Immature natural killer cell (primary cell): ENCODE measurements around the gene RDX. TPM values are rescaled to one million over a fixed set of nuclear protein-coding genes. Genes with fewer than 3 reads are reported as not detected.
"Not testable (repeated sequence)": the region's sequence is repeated elsewhere in the genome, so short reads cannot be mapped to it uniquely, and the experiment has no call there.

Source experiments
- DNase-seq, 3 donors: peaks; one replicate each; pipeline ENCODE4 v3.0.0; 2022; ENCODE audit warnings: mixed read lengths in 1 of 3
- H3K27ac Mint-ChIP-seq, 6 donors: one replicate each; pipeline ENCODE4 v1.8.0; 2020; ENCODE audit warnings: mixed read lengths in 6 of 6, mild to moderate bottlenecking in 5 of 6, inconsistent platforms in 4 of 6, moderate library complexity in 3 of 6
- H3K27me3 Mint-ChIP-seq, 3 donors: one replicate each; pipeline ENCODE4 v1.8.0; 2020 to 2021; ENCODE audit warnings: low read depth in 3 of 3, mild to moderate bottlenecking in 3 of 3, mixed read lengths in 3 of 3, moderate library complexity in 3 of 3, inconsistent platforms in 1 of 3
- H3K36me3 Mint-ChIP-seq, 3 donors: one replicate each; pipeline ENCODE4 v1.8.0; 2020; ENCODE audit warnings: mixed read lengths in 3 of 3, inconsistent platforms in 2 of 3, mild to moderate bottlenecking in 2 of 3
- H3K4me1 Mint-ChIP-seq, 2 donors: one replicate each; pipeline ENCODE4 v1.8.0; 2020; ENCODE audit warnings: inconsistent platforms in 2 of 2, mild to moderate bottlenecking in 2 of 2, mixed read lengths in 2 of 2, moderate library complexity in 1 of 2
- H3K4me3 Mint-ChIP-seq, 5 donors: one replicate each; pipeline ENCODE4 v1.8.0; 2020; ENCODE audit warnings: mild to moderate bottlenecking in 5 of 5, mixed read lengths in 5 of 5, inconsistent platforms in 3 of 5, moderate library complexity in 3 of 5
- H3K9me3 Mint-ChIP-seq, 6 donors: one replicate each; pipeline ENCODE4 v1.8.0; 2020; ENCODE audit warnings: mild to moderate bottlenecking in 6 of 6, mixed read lengths in 6 of 6, inconsistent platforms in 4 of 6, moderate library complexity in 3 of 6
- polyA plus RNA-seq, 3 donors: library from polyadenylated mRNA; unstranded; fragments of 300-500 nt; fragmentation: Illumina TruSeq; gene quantifications; one replicate each; pipeline ENCODE4 v1.2.3, GENCODE V29; 2021

The RDX gene
- polyA plus RNA-seq, 3 donors from 2014 or later = 13.0 to 28.5 (median 21.9) TPM

GRCh38 chr11:110196884-110197420, 99.5 kb downstream of the RDX start:
- no peak for DNase-seq
- Mint-ChIP-seq H3K9me3 (no peaks in the 10 kb centered on the region), H3K4me3 (no peak overlapping the region), H3K27ac (no peak overlapping the region), H3K27me3 (peaks cover 2 to 4% (median 3%) of the 10 kb centered on the region in 3 donors), H3K4me1 (peaks cover 6 to 10% of the 10 kb centered on the region in 2 donors), H3K36me3 (no peaks in the 10 kb centered on the region)

DNA sequence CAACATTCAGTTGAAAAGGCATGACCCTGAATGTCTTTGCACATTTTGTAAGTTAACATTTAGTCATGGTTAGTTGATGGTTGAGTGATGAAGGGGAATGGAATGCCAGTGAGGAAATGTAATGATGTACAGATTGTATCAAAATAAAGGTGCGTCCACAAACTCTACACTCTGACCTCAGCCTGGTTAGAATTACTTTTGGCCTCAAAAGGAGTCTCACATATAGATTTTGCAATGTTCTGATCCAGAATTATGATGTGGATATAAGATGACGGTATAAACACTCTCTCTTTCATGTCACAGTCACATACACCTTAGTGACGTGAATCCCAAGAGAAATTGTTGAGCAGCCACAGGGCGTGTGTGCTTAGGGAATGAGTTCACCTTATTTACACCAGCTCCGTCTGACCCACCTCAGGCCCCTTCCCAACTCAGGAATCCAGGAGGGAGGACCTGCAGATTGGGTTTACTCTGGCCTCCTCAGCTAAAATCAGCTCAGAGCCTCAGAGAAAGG, 100.1 kb downstream of the RDX start:
- Mint-ChIP-seq H3K27me3 (peaks cover under 1 to 5% (median 3%) of the 10 kb centered on the region in 3 donors), H3K9me3 (no peaks in the 10 kb centered on the region)

DNA sequence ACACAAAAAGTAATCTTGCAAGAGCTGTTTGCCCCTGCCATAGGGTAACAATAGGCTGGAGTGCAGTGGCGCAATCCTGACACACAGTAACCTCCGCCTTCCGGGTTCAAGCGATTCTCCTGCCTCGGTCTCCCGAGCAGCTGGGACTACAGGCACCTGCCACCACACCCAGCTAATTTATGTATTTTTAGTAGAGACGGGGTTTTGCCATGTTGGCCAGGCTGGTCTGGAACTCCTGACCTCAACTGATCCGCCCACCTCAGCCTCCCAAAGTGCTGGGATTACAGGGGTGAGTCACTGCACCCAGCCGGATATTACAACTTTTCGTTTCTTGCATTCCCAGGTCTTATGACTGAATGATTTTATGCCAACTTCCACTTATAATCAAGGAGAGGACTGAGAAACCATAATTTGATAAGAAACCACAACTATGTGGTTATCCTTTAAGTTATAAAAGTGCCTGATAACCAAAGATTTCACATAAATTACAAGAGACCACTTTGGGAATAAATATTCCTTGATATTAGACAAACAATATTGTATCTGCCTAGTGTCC, 102.1 kb downstream of the RDX start:
- H3K9me3 Mint-ChIP-seq, H3K4me3 Mint-ChIP-seq, H3K27ac Mint-ChIP-seq, H3K27me3 Mint-ChIP-seq, DNase-seq, H3K4me1 Mint-ChIP-seq, H3K36me3 Mint-ChIP-seq: not testable (repeated sequence)

More for the DNA sequence above, 100.1 kb downstream of the RDX start:
- Mint-ChIP-seq H3K4me3 (no peak overlapping the region), H3K4me1 (peaks cover 6 to 10% of the 10 kb centered on the region in 2 donors), H3K36me3 (no peaks in the 10 kb centered on the region), H3K27ac (no peak overlapping the region)
- no peak for DNase-seq

DNA sequence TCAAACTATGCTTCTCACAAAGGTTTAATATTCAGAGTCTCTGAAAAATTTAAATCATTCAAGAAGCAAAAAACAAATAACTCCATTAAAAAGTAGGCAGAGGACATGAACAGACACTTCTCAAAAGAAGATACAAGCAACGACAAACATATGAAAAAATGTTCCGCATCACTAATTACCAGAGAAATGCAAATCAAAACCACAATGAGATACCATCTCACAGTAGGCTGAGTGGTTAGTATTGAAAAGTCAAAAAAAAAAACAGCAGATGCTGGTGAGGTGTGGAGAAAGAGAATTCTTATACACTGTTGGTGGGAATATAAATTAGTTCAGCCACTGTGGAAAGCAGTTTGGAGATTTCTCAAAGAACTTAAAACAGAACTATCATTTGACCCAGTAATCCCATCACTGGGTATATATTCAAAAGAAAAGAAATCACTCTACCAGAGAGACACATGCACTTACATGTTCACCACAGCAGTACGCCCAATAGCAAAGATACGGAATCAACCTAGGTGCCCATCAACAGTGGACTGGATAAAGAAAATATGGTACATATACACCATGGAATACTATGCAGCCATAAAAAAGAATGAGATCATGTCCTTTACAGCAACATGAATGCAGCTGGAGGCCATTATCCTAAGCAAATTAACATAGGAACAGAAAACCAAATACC, 103.7 kb downstream of the RDX start:
- not testable (repeated sequence) for H3K36me3 Mint-ChIP-seq, H3K27me3 Mint-ChIP-seq, H3K4me3 Mint-ChIP-seq, DNase-seq, H3K9me3 Mint-ChIP-seq, H3K27ac Mint-ChIP-seq, H3K4me1 Mint-ChIP-seq

DNA sequence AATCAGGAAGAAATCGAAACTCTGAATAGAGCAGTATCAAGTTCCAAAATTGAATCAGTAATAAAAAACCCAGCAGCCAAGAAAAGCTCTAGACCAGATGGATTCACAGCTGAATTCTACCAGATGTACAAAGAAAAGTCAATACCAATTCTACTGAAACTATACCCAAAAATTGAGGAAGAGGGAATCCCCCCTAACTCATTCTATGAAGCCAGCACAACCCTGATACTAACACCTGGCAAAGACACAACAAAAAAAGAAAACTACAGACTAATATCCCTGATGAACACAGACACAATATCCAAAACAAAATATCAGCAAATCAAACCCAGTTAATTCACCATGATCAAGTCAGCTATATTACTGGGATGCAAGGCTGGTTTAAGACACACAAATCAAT, 105.5 kb downstream of the RDX start:
- Mint-ChIP-seq H3K9me3 (no peaks in the 10 kb centered on the region), H3K27ac (no peak overlapping the region), H3K4me1 (peaks cover 6 to 10% of the 10 kb centered on the region in 2 donors), H3K36me3 (no peaks in the 10 kb centered on the region), H3K4me3 (no peak overlapping the region), H3K27me3 (peaks cover 3 to 6% (median 4%) of the 10 kb centered on the region in 3 donors)
- no peak for DNase-seq

DNA sequence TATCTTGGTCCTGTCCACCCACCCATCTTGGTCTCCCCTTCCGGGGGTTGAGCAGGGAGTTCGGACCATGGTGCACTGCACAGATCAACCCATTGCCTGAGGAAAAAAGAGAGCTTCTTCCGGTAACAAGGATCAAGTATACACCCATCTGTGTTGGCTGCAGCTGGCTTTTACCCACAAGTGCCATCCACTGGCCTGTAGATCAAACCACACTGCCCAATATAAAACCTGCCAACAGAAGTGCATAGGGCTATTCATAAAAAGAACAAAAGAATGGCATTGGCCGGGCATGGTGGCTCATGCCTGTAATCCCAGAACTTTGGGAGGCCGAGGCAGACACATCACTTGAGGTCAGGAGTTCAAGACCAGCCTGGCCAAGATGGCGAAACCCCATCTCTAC, 108.7 kb downstream of the RDX start:
- Mint-ChIP-seq H3K9me3 (no peaks in the 10 kb centered on the region), H3K27ac (no peak overlapping the region), H3K27me3 (peaks cover 3 to 5% (median 4%) of the 10 kb centered on the region in 3 donors), H3K4me3 (no peak overlapping the region), H3K4me1 (peaks cover 5 to 7% of the 10 kb centered on the region in 2 donors), H3K36me3 (no peaks in the 10 kb centered on the region)
- no peak for DNase-seq

- Mint-ChIP-seq H3K27ac (no peak overlapping the region), H3K36me3 (no peaks in the 10 kb centered on the region), H3K9me3 (no peaks in the 10 kb centered on the region), H3K4me3 (no peak overlapping the region), H3K4me1 (no peaks in the 10 kb centered on the region), H3K27me3 (peaks cover 1 to 5% (median 4%) of the 10 kb centered on the region in 3 donors)
- no peak for DNase-seq
Observed at GRCh38 chr11:110186867-110187266, 109.5 kb downstream of the RDX start.

DNA sequence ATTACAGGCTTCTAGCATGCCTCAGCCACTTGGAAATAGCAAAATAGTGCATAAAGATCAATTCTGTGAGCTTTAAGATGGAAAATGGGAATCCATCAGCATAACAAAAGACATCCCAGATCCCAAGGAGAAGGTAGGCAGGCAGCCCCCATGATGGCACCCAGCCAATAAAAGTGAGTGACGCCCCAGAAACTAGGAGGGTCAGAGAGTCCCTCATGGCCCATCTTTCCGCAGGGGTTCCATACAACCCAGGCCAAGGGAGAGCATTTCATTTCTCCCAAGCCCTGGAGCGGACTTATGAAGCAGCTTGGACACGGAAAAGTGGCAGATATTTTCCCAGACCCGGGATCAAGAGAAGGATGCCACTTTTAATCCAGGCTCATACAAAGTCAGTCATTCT, 110.0 kb downstream of the RDX start:
- Mint-ChIP-seq H3K36me3 (no peaks in the 10 kb centered on the region), H3K27ac (no peak overlapping the region), H3K27me3 (peaks cover 0 to 5% (median 4%) of the 10 kb centered on the region in 3 donors), H3K4me3 (no peak overlapping the region), H3K4me1 (no peaks in the 10 kb centered on the region), H3K9me3 (no peaks in the 10 kb centered on the region)
- no peak for DNase-seq

- H3K4me3 Mint-ChIP-seq = no peak overlapping the region
- H3K27ac Mint-ChIP-seq = no peak overlapping the region
- H3K36me3 Mint-ChIP-seq = no peaks in the 10 kb centered on the region
- no peaks in the 10 kb centered on the region for H3K4me1 Mint-ChIP-seq
- peaks cover 0 to 4% (median 2%) of the 10 kb centered on the region in 3 donors for H3K27me3 Mint-ChIP-seq
- no peak for DNase-seq
- no peaks in the 10 kb centered on the region for H3K9me3 Mint-ChIP-seq
Observed at GRCh38 chr11:110185599-110185998, 110.8 kb downstream of the RDX start.

DNA sequence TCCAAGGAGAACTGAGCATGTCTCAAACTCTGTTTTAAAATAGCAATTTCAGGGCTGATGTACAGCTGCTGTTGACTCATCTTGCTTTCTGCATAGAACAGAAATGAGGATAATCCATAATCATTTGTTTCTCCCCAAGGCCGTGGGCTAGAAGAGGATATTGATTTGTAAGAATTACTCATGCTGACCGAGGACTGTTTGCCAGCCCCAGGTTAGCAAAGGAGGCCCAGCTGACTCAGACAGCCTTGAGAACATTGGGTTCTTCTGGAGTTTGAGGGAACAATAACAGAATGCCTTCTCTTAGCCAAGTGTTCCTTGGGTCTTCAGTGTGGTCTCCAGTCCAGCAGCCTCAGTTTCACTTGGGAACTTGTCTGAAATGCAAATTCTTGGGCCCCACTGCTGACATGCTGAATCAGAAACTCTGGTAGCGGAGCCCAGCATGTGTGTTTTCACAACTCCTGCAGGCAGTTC, 111.3 kb downstream of the RDX start:
- no peaks in the 10 kb centered on the region for H3K9me3 Mint-ChIP-seq
- peaks cover 0 to 4% (median 2%) of the 10 kb centered on the region in 3 donors for H3K27me3 Mint-ChIP-seq
- no peak overlapping the region for H3K4me3 Mint-ChIP-seq

DNA sequence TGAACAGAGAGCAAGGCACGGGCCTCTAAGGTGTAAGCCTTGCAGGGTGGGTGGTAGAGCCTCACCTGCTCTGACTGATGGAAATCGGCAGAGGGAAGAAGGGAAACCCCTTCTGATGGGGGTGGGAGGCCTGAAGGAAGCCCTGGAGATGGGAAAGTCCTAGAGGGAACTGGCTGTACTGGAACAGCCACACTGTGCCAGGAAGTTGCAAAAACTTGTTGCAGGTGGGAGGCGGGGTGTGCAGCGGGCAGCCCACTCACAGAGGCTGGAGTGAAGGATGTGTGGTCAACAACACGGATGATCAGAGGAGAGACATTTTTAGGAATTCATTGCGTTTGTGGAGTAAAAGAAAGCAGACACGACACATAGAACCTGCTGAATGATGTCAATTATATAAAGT, 112.0 kb downstream of the RDX start:
- Mint-ChIP-seq H3K27me3 (peaks cover 0 to 3% (median 2%) of the 10 kb centered on the region in 3 donors), H3K4me1 (no peaks in the 10 kb centered on the region), H3K27ac (no peak overlapping the region), H3K36me3 (no peaks in the 10 kb centered on the region), H3K4me3 (no peak overlapping the region), H3K9me3 (no peaks in the 10 kb centered on the region)
- no peak for DNase-seq

More for the DNA sequence above, 111.3 kb downstream of the RDX start:
- Mint-ChIP-seq H3K4me1 (no peaks in the 10 kb centered on the region), H3K36me3 (no peaks in the 10 kb centered on the region), H3K27ac (no peak overlapping the region)
- DNase-seq = no peak

- Mint-ChIP-seq H3K27me3 (peaks cover 0 to 2% (median 0%) of the 10 kb centered on the region in 3 donors), H3K27ac (no peak overlapping the region), H3K9me3 (no peaks in the 10 kb centered on the region), H3K36me3 (no peaks in the 10 kb centered on the region), H3K4me3 (no peak overlapping the region), H3K4me1 (no peaks in the 10 kb centered on the region)
- DNase-seq = no peak
Observed at GRCh38 chr11:110182886-110183285, 113.5 kb downstream of the RDX start.

- Mint-ChIP-seq H3K27ac (no peak overlapping the region), H3K36me3 (no peaks in the 10 kb centered on the region), H3K4me1 (peaks cover 3 to 4% of the 10 kb centered on the region in 2 donors), H3K27me3 (peaks cover 0 to 2% (median 0%) of the 10 kb centered on the region in 3 donors), H3K9me3 (no peaks in the 10 kb centered on the region), H3K4me3 (no peak overlapping the region)
- DNase-seq = no peak
Observed at GRCh38 chr11:110179064-110179463, 117.3 kb downstream of the RDX start.

DNA sequence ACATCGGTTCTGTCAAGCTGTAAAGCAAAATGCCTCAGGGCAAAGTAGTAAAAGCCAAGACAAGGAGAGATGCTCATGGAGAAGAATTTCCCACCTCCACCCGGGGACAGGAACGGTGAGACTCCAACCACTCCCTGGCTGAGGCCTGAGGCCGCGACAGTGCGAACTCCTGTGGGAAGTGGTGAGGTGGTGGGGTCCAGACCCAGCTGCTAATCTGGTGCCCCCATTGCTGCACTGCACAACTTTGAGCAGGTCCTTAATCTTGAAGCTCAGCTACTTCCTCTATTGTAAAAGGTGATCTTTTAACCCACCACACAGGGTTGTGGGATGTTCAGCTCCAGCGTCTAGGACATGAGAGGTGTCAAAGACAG, 119.3 kb downstream of the RDX start:
- H3K27me3 Mint-ChIP-seq = peaks cover 0 to 2% (median 0%) of the 10 kb centered on the region in 3 donors
- no peaks in the 10 kb centered on the region for H3K9me3 Mint-ChIP-seq
- no peak overlapping the region for H3K4me3 Mint-ChIP-seq
- peaks cover 6 to 9% of the 10 kb centered on the region in 2 donors for H3K4me1 Mint-ChIP-seq
- H3K36me3 Mint-ChIP-seq = no peaks in the 10 kb centered on the region
- no peak overlapping the region for H3K27ac Mint-ChIP-seq
- no peak for DNase-seq
